HG03103 (cell line): Measurements from ENCODE around the gene PCDH10.

Experiments
- ATAC-seq: cut with Tn5 transposase; IDR thresholded peaks from one replicate; pipeline ENCODE4 v1.9.1; 2021; ENCODE audit warnings: low read depth; ENCODE audit not compliant: unreplicated experiment

Gene PCDH10

GRCh38 chr4:133148690-133149363 is at the start of gene PCDH10:
Gene PCDH10, plus strand, starts transcription at chr4:133149294. Its CDS starts 847 bp downstream, at chr4:133150141.
- no peak for ATAC-seq

- no peak for ATAC-seq
Measured at GRCh38 chr4:133102043-133102442, 47.1 kb upstream of the PCDH10 start.

- no peak for ATAC-seq
Measured at GRCh38 chr4:133102612-133103409, 46.3 kb upstream of the PCDH10 start.

GRCh38 chr4:133112641-133113040 is 36.5 kb upstream of the PCDH10 start:
- ATAC-seq, result no peak

- ATAC-seq, result no peak
Measured at GRCh38 chr4:133124746-133125145, 24.3 kb upstream of the PCDH10 start.

GRCh38 chr4:133127500-133127899 is 21.6 kb upstream of the PCDH10 start:
- ATAC-seq, result no peak

GRCh38 chr4:133129237-133129636 is 19.9 kb upstream of the PCDH10 start:
- no peak for ATAC-seq

GRCh38 chr4:133130171-133130570 is 18.9 kb upstream of the PCDH10 start:
- no peak for ATAC-seq

- ATAC-seq, result no peak
Measured at GRCh38 chr4:133131829-133132460, 17.1 kb upstream of the PCDH10 start.

- ATAC-seq, result no peak
Measured at GRCh38 chr4:133136833-133137232, 12.3 kb upstream of the PCDH10 start.

GRCh38 chr4:133137571-133137970 is 11.5 kb upstream of the PCDH10 start:
- no peak for ATAC-seq

- ATAC-seq, result no peak
Measured at GRCh38 chr4:133143775-133144430, 5.2 kb upstream of the PCDH10 start.

GRCh38 chr4:133145241-133145640 is 3.9 kb upstream of the PCDH10 start:
- no peak for ATAC-seq

GRCh38 chr4:133145758-133146573 is 3.1 kb upstream of the PCDH10 start:
- no peak for ATAC-seq

- ATAC-seq, result no peak
Measured at GRCh38 chr4:133146574-133147241, 2.4 kb upstream of the PCDH10 start.

GRCh38 chr4:133147286-133147821 is 1.7 kb upstream of the PCDH10 start:
- no peak for ATAC-seq

GRCh38 chr4:133147921-133148689 is 989 bp upstream of the PCDH10 start:
- ATAC-seq, result no peak

GRCh38 chr4:133149364-133149695 is 236 bp downstream of the PCDH10 start:
- ATAC-seq, result no peak
